ENCODE measurements around the gene ANO9. TPM values are rescaled to one million over a fixed set of nuclear protein-coding genes. Genes with fewer than 3 reads are reported as not detected.

Gene ANO9
- total RNA-seq, 1 donor from 2014 or later = 21.6 TPM

GRCh38 chr11:387193-387793 lies 54.5 kb downstream of the ANO9 start:
- H3K4me3 ChIP-seq = no peak overlapping the region
- TF ChIP-seq CTCF (IDR thresholded peaks at IDR 0.05) = no peak
- DNase-seq (no peak), ATAC-seq (no peak)
- no peaks in the 10 kb centered on the region for H3K4me1 ChIP-seq
- H3K9me3 ChIP-seq = peaks cover 8% of the 10 kb centered on the region
- no peaks in the 10 kb centered on the region for H3K36me3 ChIP-seq
- intact Hi-C loops (cut with DNase I) = no loop called here
- H3K27me3 ChIP-seq (ENCODE audit: low read depth) = no peaks in the 10 kb centered on the region
- H3K27ac ChIP-seq = no peak overlapping the region

DNA sequence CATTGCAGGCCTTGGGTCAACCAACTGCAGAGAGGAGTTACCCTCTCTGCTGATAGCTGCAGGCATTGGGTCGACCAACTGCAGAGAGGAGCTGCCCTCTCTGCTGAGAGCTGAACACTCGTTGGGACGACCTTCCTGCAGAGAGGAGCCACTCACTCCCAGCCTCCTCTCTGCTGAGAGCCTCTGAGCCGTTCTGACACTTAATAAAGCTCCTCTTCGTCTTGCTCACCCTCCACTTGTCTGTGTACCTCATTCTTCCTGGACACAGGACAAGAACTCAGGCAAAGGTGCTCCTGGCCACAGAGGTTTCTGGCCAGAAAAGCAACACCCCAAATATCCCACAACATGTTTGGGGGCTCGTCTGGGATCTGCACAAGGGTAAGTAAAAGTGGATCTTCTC lies 55.3 kb downstream of the ANO9 start:
- no peak for TF ChIP-seq CTCF (IDR thresholded peaks at IDR 0.05)
- H3K36me3 ChIP-seq = no peaks in the 10 kb centered on the region
- no peaks in the 10 kb centered on the region for H3K4me1 ChIP-seq
- peaks cover 8% of the 10 kb centered on the region for H3K9me3 ChIP-seq
- ATAC-seq = no peak
- intact Hi-C loops (cut with DNase I) = no loop called here
- no peak for DNase-seq
- peaks cover 3% of the 10 kb centered on the region for H3K27me3 ChIP-seq (ENCODE audit: low read depth)
- H3K4me3 ChIP-seq = no peak overlapping the region
- H3K27ac ChIP-seq = no peak overlapping the region

DNA sequence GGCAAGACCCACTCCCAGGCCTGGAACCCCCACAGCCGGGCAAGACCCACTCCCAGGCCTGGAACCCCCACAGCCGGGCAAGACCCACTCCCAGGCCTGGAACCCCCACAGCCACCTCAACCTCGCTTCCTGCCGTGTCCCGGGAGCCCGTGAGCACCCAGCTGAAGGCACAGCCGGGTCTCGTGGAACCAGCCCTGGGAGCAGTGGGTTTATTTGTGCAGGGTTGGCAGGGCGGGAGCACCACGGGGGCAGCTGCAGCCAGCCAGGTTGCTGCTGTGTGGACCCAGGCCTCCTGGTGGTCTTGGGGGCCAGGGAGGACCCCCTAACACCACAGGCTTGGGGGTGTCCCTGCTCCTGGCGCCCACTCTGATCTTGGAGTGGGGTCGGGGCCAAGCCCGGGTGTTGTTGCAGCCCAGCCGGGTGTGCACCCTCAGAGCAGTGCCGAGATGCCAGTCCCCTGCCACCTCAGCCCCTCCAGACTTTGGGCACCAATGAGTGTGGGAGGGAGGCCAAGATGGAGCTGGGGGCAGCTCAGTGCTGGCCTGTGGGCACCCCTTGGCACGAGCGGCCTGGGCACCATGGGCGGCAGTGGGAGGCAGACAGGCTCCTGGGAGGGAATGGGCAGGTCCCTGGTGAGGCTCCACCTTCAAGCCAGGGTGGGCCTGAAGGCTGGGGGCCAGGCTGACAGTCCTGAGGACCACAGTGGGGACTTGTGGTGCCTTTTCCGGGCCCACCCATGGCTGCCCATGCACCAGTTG lies 56.0 kb downstream of the ANO9 start:
- Histone ChIP-seq H3K9me3 (peaks cover 8% of the 10 kb centered on the region), H3K36me3 (no peaks in the 10 kb centered on the region), H3K27me3 (ENCODE audit: low read depth) (peaks cover 3% of the 10 kb centered on the region), H3K4me3 (no peak overlapping the region), H3K4me1 (no peaks in the 10 kb centered on the region), H3K27ac (no peak overlapping the region)
- DNase-seq = no peak
- ATAC-seq = peak in 1 of 2 donors; percentile 18
- no peak for TF ChIP-seq CTCF (IDR thresholded peaks at IDR 0.05)
- intact Hi-C loops (cut with DNase I) = no loop called here

GRCh38 chr11:384511-384910 lies 57.3 kb downstream of the ANO9 start:
- Histone ChIP-seq H3K36me3 (no peaks in the 10 kb centered on the region), H3K9me3 (peaks cover 8% of the 10 kb centered on the region), H3K27me3 (ENCODE audit: low read depth) (peaks cover 13% of the 10 kb centered on the region), H3K4me1 (no peaks in the 10 kb centered on the region), H3K4me3 (no peak overlapping the region), H3K27ac (no peak overlapping the region)
- no peak for DNase-seq
- no peak for ATAC-seq
- no peak for TF ChIP-seq CTCF (IDR thresholded peaks at IDR 0.05)
- intact Hi-C loops (cut with DNase I) = no loop called here

DNA sequence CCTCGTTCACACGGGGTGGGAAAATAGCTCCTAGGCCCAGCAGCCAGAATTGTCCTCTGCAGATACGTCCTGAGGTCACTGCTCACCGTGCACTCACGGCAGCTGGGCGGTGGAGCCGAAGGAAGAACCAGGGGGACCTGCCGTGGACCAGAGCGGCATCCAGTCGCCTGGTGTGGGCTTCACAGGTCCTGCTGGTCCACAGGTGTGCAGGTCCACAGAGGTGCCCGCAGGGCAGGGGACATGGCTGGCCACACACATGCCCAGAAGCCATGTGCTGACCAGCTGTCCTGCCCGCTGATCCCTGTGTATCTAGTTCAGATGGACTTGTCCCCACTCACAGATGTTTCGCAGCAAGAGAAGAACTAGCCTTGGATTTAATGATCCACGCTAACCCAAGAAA lies 58.4 kb downstream of the ANO9 start:
- ATAC-seq = no peak
- H3K4me1 ChIP-seq = no peaks in the 10 kb centered on the region
- peaks cover 8% of the 10 kb centered on the region for H3K9me3 ChIP-seq
- no peak overlapping the region for H3K27ac ChIP-seq
- no peak for DNase-seq
- no peaks in the 10 kb centered on the region for H3K36me3 ChIP-seq
- peaks cover 13% of the 10 kb centered on the region for H3K27me3 ChIP-seq (ENCODE audit: low read depth)
- TF ChIP-seq CTCF (IDR thresholded peaks at IDR 0.05) = no peak
- H3K4me3 ChIP-seq = no peak overlapping the region
- intact Hi-C loops (cut with DNase I) = no loop called here
